ENCODE measurements around the gene DVL1.

DNA sequence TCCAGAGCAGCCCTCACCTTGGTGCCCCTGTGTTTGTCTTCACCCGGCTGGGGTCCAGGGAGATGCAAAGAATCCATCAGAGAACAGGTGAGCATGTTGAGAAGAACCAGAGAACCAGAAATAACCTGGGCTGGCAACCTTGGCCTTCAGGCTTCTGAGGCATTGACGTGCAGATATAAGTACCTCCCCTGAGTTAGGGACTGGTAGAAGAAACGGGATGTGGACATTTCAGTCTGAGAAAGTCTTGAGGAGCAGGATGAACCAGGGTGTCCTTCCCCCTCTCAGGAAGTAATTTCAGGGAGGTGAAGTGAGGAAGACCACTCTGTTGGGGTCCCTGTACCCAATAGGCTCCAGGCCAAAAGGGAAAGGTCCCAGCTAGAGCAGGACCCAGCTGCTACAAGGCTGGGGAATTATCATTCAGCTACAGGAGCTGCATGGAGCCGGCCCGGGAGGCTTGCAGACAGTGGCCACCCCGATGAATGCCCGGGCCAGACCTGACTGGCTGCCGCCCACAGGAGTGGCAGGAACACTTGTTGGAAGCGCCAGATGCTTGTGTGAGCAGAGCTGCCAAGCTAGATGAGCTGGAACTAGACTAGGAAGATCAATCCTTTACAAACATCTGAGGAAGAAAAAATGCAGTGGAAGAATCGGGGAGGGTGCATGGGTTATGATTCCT is 27.5 kb upstream of the DVL1 start:
- TF ChIP-seq, protein P1, sequence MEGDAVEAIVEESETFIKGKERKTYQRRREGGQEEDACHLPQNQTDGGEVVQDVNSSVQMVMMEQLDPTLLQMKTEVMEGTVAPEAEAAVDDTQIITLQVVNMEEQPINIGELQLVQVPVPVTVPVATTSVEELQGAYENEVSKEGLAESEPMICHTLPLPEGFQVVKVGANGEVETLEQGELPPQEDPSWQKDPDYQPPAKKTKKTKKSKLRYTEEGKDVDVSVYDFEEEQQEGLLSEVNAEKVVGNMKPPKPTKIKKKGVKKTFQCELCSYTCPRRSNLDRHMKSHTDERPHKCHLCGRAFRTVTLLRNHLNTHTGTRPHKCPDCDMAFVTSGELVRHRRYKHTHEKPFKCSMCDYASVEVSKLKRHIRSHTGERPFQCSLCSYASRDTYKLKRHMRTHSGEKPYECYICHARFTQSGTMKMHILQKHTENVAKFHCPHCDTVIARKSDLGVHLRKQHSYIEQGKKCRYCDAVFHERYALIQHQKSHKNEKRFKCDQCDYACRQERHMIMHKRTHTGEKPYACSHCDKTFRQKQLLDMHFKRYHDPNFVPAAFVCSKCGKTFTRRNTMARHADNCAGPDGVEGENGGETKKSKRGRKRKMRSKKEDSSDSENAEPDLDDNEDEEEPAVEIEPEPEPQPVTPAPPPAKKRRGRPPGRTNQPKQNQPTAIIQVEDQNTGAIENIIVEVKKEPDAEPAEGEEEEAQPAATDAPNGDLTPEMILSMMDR (IDR thresholded peaks at IDR 0.05; ENCODE audit: low read depth, low read length) = no peak
- TF ChIP-seq MYC (IDR thresholded peaks at IDR 0.05; ENCODE audit: low read depth, low read length) (no peak), POLR2A (IDR thresholded peaks at IDR 0.05; ENCODE audit: extremely low read depth, insufficient read length) (no peak)

Measured in NB4 (cell line).